MM.1S (cell line): Measurements from ENCODE around the gene NFYC.

ENCODE experiments used
- DNase-seq: peaks from one replicate; pipeline ENCODE4 v3.0.0-alpha.2; 2015
- H2AFZ ChIP-seq: fragments of 300-600 bp; sonication (generic); 2 replicates; pipeline ENCODE4 v1.6.0; 2016; ENCODE audit warnings: antibody characterized with exemption, low read length
- H3F3A ChIP-seq: fragments of 300-600 bp; sonication (generic); 2 replicates; pipeline ENCODE4 v1.6.1; 2016; ENCODE audit warnings: mild to moderate bottlenecking, antibody characterized with exemption, low read length, moderate library complexity, mixed read lengths; ENCODE audit not compliant: insufficient read depth
- H3K27ac ChIP-seq: fragments of 300-600 bp; sonication (generic); 2 replicates; pipeline ENCODE4 v1.5.1; 2016; ENCODE audit warnings: mild to moderate bottlenecking, low read length
- H3K27me3 ChIP-seq: fragments of 300-600 bp; sonication (generic); replicated peaks from 2 replicates; pipeline ENCODE4 v1.6.0; 2016; ENCODE audit warnings: low read length; ENCODE audit not compliant: insufficient read depth
- H3K36me3 ChIP-seq: fragments of 300-600 bp; sonication (generic); replicated peaks from 2 replicates; pipeline ENCODE4 v1.6.1; 2016; ENCODE audit warnings: mild to moderate bottlenecking, low read length, mixed read lengths; ENCODE audit not compliant: insufficient read depth
- H3K4me1 ChIP-seq: fragments of 300-600 bp; sonication (generic); 2 replicates; pipeline ENCODE4 v1.6.1; 2016; ENCODE audit warnings: low read length, mixed read lengths
- H3K4me2 ChIP-seq: fragments of 300-600 bp; sonication (generic); 2 replicates; pipeline ENCODE4 v1.6.0; 2016; ENCODE audit warnings: low read depth, low read length
- H3K4me3 ChIP-seq: fragments of 300-600 bp; sonication (generic); 2 replicates; pipeline ENCODE4 v1.5.1; 2016; ENCODE audit warnings: low read length, mixed read lengths
- H3K79me2 ChIP-seq: fragments of 300-600 bp; sonication (generic); 2 replicates; pipeline ENCODE4 v1.6.1; 2016; ENCODE audit warnings: mixed run types, low read length, mixed read lengths
- H3K9ac ChIP-seq: fragments of 300-600 bp; sonication (generic); 2 replicates; pipeline ENCODE4 v1.6.1; 2016; ENCODE audit warnings: low read length, mixed read lengths
- H3K9me2 ChIP-seq: fragments of 300-600 bp; sonication (generic); replicated peaks from 2 replicates; pipeline ENCODE4 v1.6.1; 2016; ENCODE audit warnings: mild to moderate bottlenecking, low read length, mixed read lengths; ENCODE audit not compliant: insufficient read depth
- H3K9me3 ChIP-seq: fragments of 300-600 bp; sonication (generic); replicated peaks from 2 replicates; pipeline ENCODE4 v1.6.1; 2016; ENCODE audit warnings: mild to moderate bottlenecking, low read length, mixed read lengths; ENCODE audit not compliant: insufficient read depth
- H4K20me1 ChIP-seq: fragments of 300-600 bp; sonication (generic); 2 replicates; pipeline ENCODE4 v1.6.1; 2016; ENCODE audit warnings: mild to moderate bottlenecking, low read length, moderate library complexity, mixed read lengths; ENCODE audit not compliant: insufficient read depth
- EZH2 ChIP-seq: fragments of 300-600 bp; sonication (generic); optimal IDR thresholded peaks from 2 replicates; pipeline ENCODE3; 2017; ENCODE audit warnings: low read depth, mild to moderate bottlenecking, antibody characterized with exemption, low read length, mixed read lengths
- EZH2phosphoT487 ChIP-seq: fragments of 300-600 bp; sonication (generic); IDR thresholded peaks from 2 replicates; pipeline ENCODE4 v1.6.1; 2018; ENCODE audit warnings: antibody characterized with exemption, low read length
- TF ChIP-seq, protein P1 (sequence below): fragments of 300-600 bp; sonication (generic); IDR thresholded peaks from 2 replicates; pipeline ENCODE4 v1.5.1; 2016; ENCODE audit warnings: antibody characterized with exemption, low read length, mixed read lengths

NFYC gene

DNA sequence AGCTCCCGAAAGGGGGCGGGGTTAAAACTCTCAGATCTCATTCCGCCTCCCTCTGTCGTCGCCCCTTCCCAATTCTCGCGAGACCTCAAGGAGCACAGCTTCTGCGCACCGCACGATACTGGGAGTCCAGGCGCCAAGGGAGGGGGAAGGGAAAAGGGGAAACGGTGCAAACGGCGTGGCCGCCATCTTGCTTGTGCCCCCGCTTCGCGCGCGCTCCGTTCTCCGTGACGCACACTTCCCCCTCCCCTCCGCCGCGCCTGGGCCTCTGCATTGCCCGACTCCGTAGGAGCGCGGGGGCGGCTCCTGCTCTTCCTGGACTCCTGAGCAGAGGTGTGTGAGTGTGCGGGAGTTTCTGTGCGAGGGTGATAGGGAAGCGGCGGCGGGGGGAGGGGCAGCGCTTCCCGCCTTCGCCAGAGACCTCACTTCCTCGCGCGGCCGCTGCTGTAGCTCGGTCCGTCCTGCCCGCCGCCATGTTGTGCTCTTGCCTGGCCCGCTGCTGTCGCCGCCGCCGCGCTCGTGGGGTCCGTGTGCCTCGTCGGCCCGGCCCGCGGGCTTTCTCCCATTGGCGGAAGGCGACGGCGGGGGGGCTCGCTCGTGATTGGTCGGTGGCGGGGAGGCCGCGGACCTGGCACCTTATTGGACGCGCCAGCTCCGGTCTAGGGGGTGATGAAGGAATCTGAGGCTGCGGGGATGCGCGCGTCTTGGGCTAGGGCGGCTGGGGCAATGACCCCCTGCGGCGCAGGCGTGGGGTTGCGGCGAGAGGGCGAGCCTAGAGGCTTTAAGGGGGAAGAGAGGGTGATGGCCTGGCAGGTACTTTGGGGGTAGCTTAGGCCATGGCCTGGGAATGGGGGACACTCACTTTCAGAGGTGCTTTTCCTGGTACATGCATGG is at the start of gene NFYC:
Gene NFYC, plus strand, starts transcription at position 167 of the 891 bp plus-strand sequence. CDS start 47,140 bp downstream, outside the sequence.
- DNase-seq = peak; percentile 97
- no peak for TF ChIP-seq EZH2
- TF ChIP-seq, protein P1, sequence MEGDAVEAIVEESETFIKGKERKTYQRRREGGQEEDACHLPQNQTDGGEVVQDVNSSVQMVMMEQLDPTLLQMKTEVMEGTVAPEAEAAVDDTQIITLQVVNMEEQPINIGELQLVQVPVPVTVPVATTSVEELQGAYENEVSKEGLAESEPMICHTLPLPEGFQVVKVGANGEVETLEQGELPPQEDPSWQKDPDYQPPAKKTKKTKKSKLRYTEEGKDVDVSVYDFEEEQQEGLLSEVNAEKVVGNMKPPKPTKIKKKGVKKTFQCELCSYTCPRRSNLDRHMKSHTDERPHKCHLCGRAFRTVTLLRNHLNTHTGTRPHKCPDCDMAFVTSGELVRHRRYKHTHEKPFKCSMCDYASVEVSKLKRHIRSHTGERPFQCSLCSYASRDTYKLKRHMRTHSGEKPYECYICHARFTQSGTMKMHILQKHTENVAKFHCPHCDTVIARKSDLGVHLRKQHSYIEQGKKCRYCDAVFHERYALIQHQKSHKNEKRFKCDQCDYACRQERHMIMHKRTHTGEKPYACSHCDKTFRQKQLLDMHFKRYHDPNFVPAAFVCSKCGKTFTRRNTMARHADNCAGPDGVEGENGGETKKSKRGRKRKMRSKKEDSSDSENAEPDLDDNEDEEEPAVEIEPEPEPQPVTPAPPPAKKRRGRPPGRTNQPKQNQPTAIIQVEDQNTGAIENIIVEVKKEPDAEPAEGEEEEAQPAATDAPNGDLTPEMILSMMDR = no peak
- no peak for TF ChIP-seq EZH2phosphoT487
- H3K4me3 ChIP-seq = peak within 1 kb of the TSS; percentile 86
- peak within 1 kb of the TSS; percentile 98 for H3K9ac ChIP-seq
- peak within 1 kb of the TSS; percentile 87 for H2AFZ ChIP-seq
- H3K9me2 ChIP-seq = no peaks in the 10 kb centered on the region
- peak within 1 kb of the TSS; percentile 86 for H3K27ac ChIP-seq
- H3F3A ChIP-seq = peaks cover 15% of the 10 kb centered on the region
- H3K79me2 ChIP-seq = peaks cover 68% of the 10 kb centered on the region
- no peaks in the 10 kb centered on the region; the same call in 1 of the 2 replicates for H3K36me3 ChIP-seq
- no peaks in the 10 kb centered on the region for H3K27me3 ChIP-seq
- peaks cover 23% of the 10 kb centered on the region for H3K4me1 ChIP-seq
- H4K20me1 ChIP-seq = no peaks in the 10 kb centered on the region
- peak within 1 kb of the TSS; percentile 92 for H3K4me2 ChIP-seq
- H3K9me3 ChIP-seq = no peaks in the 10 kb centered on the region

DNA sequence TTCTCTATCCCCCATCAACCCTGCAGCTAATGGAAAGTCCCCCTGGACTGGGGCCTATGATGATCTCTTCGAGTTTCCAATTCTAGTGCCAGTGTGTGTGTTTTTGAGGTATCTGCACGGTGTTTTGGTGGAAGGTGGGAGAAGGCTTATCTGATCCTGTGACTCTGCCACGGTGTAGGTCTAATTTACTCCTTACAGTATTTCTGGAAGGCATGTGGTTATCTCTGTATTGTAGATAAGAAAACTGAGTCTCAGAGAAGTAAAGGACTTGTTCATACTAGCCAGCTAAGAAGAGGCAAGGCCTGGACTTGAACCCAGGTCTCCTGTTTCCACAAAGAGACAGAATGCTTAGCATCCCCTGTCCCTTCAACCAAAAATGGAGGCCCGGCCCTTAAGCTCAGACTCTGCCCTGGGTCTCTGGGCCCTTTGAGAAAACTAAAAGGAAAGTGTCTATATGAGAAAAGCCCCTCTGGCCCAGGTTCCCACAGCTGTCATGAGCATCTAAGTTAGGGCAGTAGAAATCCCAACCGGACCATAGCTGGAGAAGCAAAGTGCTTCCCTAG is 46.3 kb upstream of the NFYC start:
- DNase-seq = no peak
- H3K9me2 ChIP-seq = no peaks in the 10 kb centered on the region
- no peak overlapping the region for H3K4me3 ChIP-seq
- no peaks in the 10 kb centered on the region for H3K4me1 ChIP-seq
- H3K4me2 ChIP-seq = no peak overlapping the region
- H2AFZ ChIP-seq = no peak overlapping the region
- no peak overlapping the region for H3K9ac ChIP-seq
- H3K27me3 ChIP-seq = no peaks in the 10 kb centered on the region
- H3K27ac ChIP-seq = no peak overlapping the region
- no peaks in the 10 kb centered on the region for H3K79me2 ChIP-seq
- H3F3A ChIP-seq = no peaks in the 10 kb centered on the region
- no peaks in the 10 kb centered on the region for H3K9me3 ChIP-seq
- H3K36me3 ChIP-seq = no peaks in the 10 kb centered on the region
- H4K20me1 ChIP-seq = no peaks in the 10 kb centered on the region
- TF ChIP-seq EZH2 (no peak), EZH2phosphoT487 (no peak)

DNA sequence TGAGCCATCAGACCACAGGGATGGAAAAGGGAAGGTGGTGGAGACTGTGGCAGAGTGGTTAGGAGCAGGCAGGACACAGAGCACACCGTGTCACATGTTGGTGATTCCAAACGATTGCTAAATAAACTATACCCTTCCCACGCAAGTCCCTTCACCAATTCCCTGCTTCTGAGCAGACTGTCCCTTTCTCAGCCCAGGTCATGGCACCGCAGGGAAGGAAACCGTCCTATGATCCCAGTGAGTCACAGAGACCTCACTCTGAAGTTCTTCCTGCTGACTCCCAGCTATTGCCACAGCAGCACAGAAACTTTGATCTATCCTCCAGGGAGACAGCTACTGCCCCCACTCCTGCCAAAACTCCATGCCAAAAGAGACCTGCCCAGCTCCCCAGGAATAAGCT is 45.2 kb upstream of the NFYC start:
- Histone ChIP-seq H3K9me3 (no peaks in the 10 kb centered on the region), H2AFZ (no peak overlapping the region), H4K20me1 (no peaks in the 10 kb centered on the region), H3K4me2 (no peak overlapping the region), H3K4me3 (no peak overlapping the region), H3F3A (no peaks in the 10 kb centered on the region), H3K4me1 (no peaks in the 10 kb centered on the region), H3K9ac (no peak overlapping the region), H3K27me3 (no peaks in the 10 kb centered on the region), H3K79me2 (no peaks in the 10 kb centered on the region), H3K27ac (no peak overlapping the region), H3K36me3 (no peaks in the 10 kb centered on the region), H3K9me2 (no peaks in the 10 kb centered on the region)
- no peak for TF ChIP-seq EZH2phosphoT487
- TF ChIP-seq EZH2 = no peak
- TF ChIP-seq, protein P1 = no peak
- no peak for DNase-seq
